Trophoblast cell (in vitro differentiated cells and primary cell): ENCODE results near the gene PECR.

Source experiments
- DNase-seq, 2 donors: peaks; one replicate each; pipeline ENCODE4 v3.0.0-alpha.2; 2016
- H2AFZ ChIP-seq: 2 replicates; pipeline ENCODE4 v1.6.1; 2013; ENCODE audit warnings: low read length, moderate library complexity, mild to moderate bottlenecking; ENCODE audit not compliant: insufficient read depth, poor library complexity
- H2AK5ac ChIP-seq: 2 replicates; pipeline ENCODE4 v1.6.1; 2013; ENCODE audit warnings: mild to moderate bottlenecking, low read length
- H2BK120ac ChIP-seq: 2 replicates; pipeline ENCODE4 v1.6.1; 2013; ENCODE audit warnings: low read length, mild to moderate bottlenecking, moderate library complexity; ENCODE audit not compliant: insufficient read depth, poor library complexity
- H2BK12ac ChIP-seq: 2 replicates; pipeline ENCODE4 v1.6.1; 2013; ENCODE audit warnings: mild to moderate bottlenecking, low read length, moderate library complexity
- H2BK5ac ChIP-seq: 2 replicates; pipeline ENCODE4 v1.6.1; 2013; ENCODE audit warnings: low read length, low read depth, moderate library complexity, mild to moderate bottlenecking; ENCODE audit not compliant: poor library complexity
- H3K14ac ChIP-seq: 2 replicates; pipeline ENCODE4 v1.6.1; 2013; ENCODE audit warnings: mild to moderate bottlenecking, low read length
- H3K18ac ChIP-seq: 2 replicates; pipeline ENCODE4 v1.6.1; 2013; ENCODE audit warnings: mild to moderate bottlenecking, low read length
- H3K23ac ChIP-seq: 2 replicates; pipeline ENCODE4 v1.6.1; 2013; ENCODE audit warnings: low read length
- H3K27ac ChIP-seq: 2 replicates; pipeline ENCODE4 v1.5.1; 2013; ENCODE audit warnings: low read depth, mild to moderate bottlenecking, inconsistent platforms, low read length, moderate library complexity
- H3K27me3 ChIP-seq: 2 replicates; pipeline ENCODE4 v1.6.1; 2013; ENCODE audit warnings: inconsistent platforms, mild to moderate bottlenecking, low read length, moderate library complexity; ENCODE audit not compliant: insufficient read depth
- H3K36me3 ChIP-seq, 2 experiments: 1 replicate in 1 of 2; 2 replicates in 1 of 2; pipeline ENCODE4 v1.6.1; 2013; ENCODE audit warnings: low read length in 2 of 2, mild to moderate bottlenecking in 2 of 2, moderate library complexity in 1 of 2; ENCODE audit not compliant: insufficient read depth in 2 of 2, control insufficient read depth in 1 of 2
- H3K4ac ChIP-seq: 2 replicates; pipeline ENCODE4 v1.6.1; 2013; ENCODE audit warnings: low read depth, mild to moderate bottlenecking, low read length, moderate library complexity
- H3K4me1 ChIP-seq, 2 experiments: 1 replicate in 1 of 2; 2 replicates in 1 of 2; pipeline ENCODE4 v1.6.1; 2013; ENCODE audit warnings: low read length in 2 of 2, mild to moderate bottlenecking in 2 of 2, moderate library complexity in 1 of 2; ENCODE audit not compliant: insufficient read depth in 2 of 2, control insufficient read depth in 1 of 2
- H3K4me2 ChIP-seq: 2 replicates; pipeline ENCODE4 v1.6.1; 2013; ENCODE audit warnings: inconsistent platforms, mild to moderate bottlenecking, low read length, moderate library complexity
- H3K4me3 ChIP-seq: 2 replicates; pipeline ENCODE4 v1.5.1; 2013; ENCODE audit warnings: mild to moderate bottlenecking, low read depth, low read length, inconsistent platforms
- H3K79me1 ChIP-seq: one replicate; pipeline ENCODE4 v1.6.1; 2013; ENCODE audit warnings: low read length
- H3K79me2 ChIP-seq: 2 replicates; pipeline ENCODE4 v1.6.1; 2013; ENCODE audit warnings: low read length, mild to moderate bottlenecking; ENCODE audit not compliant: control insufficient read depth, insufficient read depth, poor library complexity
- H3K9ac ChIP-seq: 2 replicates; pipeline ENCODE4 v1.6.1; 2013; ENCODE audit warnings: mild to moderate bottlenecking, low read length
- H3K9me3 ChIP-seq: 2 replicates; pipeline ENCODE4 v1.6.1; 2013; ENCODE audit warnings: low read depth, mild to moderate bottlenecking, control low read depth, inconsistent platforms, low read length; ENCODE audit not compliant: insufficient read depth
- H4K12ac ChIP-seq: 2 replicates; pipeline ENCODE4 v1.6.1; 2013; ENCODE audit warnings: low read depth, mild to moderate bottlenecking, low read length, moderate library complexity
- H4K8ac ChIP-seq: 2 replicates; pipeline ENCODE4 v1.6.1; 2013; ENCODE audit warnings: low read depth, mild to moderate bottlenecking, low read length, moderate library complexity
- H4K91ac ChIP-seq: one replicate; pipeline ENCODE4 v1.6.1; 2013; ENCODE audit warnings: low read depth, mild to moderate bottlenecking, low read length, moderate library complexity
- WGBS: extraction: QIAGEN DNeasy Blood & Tissue Kit; methylation state at CpG from one replicate; pipeline ENCODE4 v1.1.7; 2013; ENCODE audit warnings: missing lambda C conversion rate; ENCODE audit not compliant: insufficient read length, insufficient coverage; ENCODE audit errors: extremely low coverage; 5-methylcytosine and 5-hydroxymethylcytosine counted together

The PECR gene

GRCh38 chr2:216002693-216003092 is 78.9 kb downstream of the PECR start:
- H3K18ac ChIP-seq = no peak overlapping the region
- H3K9ac ChIP-seq = no peak overlapping the region
- no peak overlapping the region for H2AK5ac ChIP-seq
- peaks cover 8 to 18% of the 10 kb centered on the region in 2 experiments for H3K4me1 ChIP-seq
- no CpG with 5 or more reads among the region's 2 CpGs for WGBS
- H3K4me2 ChIP-seq = no peak overlapping the region
- H3K27me3 ChIP-seq = no peaks in the 10 kb centered on the region
- no peaks in the 10 kb centered on the region for H3K9me3 ChIP-seq
- DNase-seq = no peak
- H3K79me1 ChIP-seq = peaks cover 2% of the 10 kb centered on the region
- H3K36me3 ChIP-seq = peaks cover 2 to 4% of the 10 kb centered on the region in 2 experiments
- peaks cover 3% of the 10 kb centered on the region for H3K79me2 ChIP-seq
- no peak overlapping the region for H3K4ac ChIP-seq
- no peak overlapping the region for H2BK120ac ChIP-seq
- no peak overlapping the region for H4K91ac ChIP-seq
- H2AFZ ChIP-seq = no peak overlapping the region
- H3K14ac ChIP-seq = no peak overlapping the region
- H2BK5ac ChIP-seq = no peak overlapping the region
- no peak overlapping the region for H3K27ac ChIP-seq
- H2BK12ac ChIP-seq = no peak overlapping the region
- H4K12ac ChIP-seq = no peak overlapping the region
- no peak overlapping the region for H3K23ac ChIP-seq
- H3K4me3 ChIP-seq = no peak overlapping the region
- no peak overlapping the region for H4K8ac ChIP-seq

DNA sequence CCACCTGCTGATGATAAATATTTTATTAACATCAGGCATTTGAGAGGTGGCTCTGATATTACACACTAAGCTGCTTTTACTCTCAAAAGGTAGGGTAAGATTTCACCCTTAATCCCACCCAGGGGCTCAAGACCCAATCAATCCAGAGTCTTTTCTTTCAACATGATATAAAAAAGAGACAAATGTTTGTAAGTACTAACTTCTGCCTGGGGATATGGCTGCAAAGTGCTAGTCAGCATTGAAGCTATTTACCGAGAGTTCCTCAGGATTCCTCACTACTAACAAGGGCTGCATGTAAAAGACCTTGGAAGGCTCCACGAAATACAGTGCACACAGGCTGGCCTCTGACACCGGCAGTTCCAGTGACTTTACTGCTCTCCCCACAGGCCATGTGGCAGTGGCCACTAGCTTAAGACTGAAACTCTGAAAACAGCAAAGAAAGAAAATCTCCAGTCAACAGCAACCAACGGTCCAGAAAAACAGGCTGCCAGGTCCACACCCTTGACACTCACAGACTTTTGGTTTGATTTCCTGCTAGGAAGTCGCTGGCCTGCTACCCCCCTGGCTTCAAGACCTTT is 79.4 kb downstream of the PECR start:
- Histone ChIP-seq H2BK120ac (no peak overlapping the region), H3K4ac (no peak overlapping the region), H3K27me3 (no peaks in the 10 kb centered on the region), H3K18ac (no peak overlapping the region), H3K23ac (no peak overlapping the region), H2BK5ac (no peak overlapping the region), H3K36me3 (peaks cover 2 to 4% of the 10 kb centered on the region in 2 experiments), H3K27ac (no peak overlapping the region), H3K4me2 (no peak overlapping the region), H3K14ac (no peak overlapping the region), H3K4me3 (no peak overlapping the region), H3K79me1 (peaks cover 2% of the 10 kb centered on the region), H2AK5ac (no peak overlapping the region), H4K8ac (no peak overlapping the region), H2BK12ac (no peak overlapping the region), H3K4me1 (peaks cover 8 to 18% of the 10 kb centered on the region in 2 experiments), H3K9me3 (no peaks in the 10 kb centered on the region), H3K9ac (no peak overlapping the region), H2AFZ (no peak overlapping the region), H4K12ac (no peak overlapping the region), H3K79me2 (peaks cover 3% of the 10 kb centered on the region), H4K91ac (no peak overlapping the region)
- no CpG with 5 or more reads among the region's 5 CpGs for WGBS
- DNase-seq = no peak

DNA sequence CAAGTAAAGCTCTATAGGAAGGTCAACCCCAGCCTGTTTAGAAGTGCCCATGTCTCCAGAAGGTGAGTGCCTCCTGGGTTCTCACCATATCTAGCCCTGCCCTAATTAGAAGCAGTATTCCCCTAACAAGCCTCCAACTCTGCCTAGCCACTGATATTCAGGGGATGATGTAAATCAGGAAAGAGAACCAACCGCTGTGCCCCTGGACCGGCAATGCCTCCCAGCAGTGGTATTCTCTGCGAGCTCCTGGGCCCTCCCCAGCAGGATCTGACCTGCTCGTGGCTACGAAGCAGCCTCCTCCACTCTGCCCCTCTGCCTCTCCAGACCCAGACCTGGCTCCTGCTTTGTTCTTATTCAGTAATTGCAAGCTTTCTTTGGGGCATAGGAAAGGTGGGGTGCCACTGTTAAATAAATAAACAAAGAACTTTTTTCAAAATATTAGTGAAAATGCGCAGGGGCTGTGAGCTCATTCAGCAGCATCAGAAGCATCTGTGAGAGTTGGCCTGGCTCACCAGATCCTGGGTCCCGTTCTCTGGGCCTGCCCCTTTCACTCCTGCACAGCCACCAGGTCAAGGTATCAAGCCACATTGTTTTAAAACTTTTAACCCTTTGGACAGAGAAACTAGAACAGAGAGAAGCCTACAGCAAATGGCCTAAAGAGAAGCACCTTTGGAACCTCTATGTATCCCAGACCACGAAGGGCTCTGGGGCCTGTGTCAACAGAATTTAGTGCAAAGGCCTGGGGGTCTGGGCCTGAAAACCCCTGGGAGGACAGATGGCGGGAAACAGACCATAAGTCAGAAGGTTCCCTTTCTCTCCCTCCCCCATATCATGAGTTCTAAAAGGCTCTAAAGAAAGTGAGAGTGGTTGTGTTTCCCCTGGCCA is 80.2 kb downstream of the PECR start:
- no peak overlapping the region for H3K14ac ChIP-seq
- no peak overlapping the region for H4K12ac ChIP-seq
- no peak overlapping the region for H3K4me3 ChIP-seq
- no peaks in the 10 kb centered on the region for H3K9me3 ChIP-seq
- H3K27ac ChIP-seq = no peak overlapping the region
- no peak overlapping the region for H4K91ac ChIP-seq
- H3K79me2 ChIP-seq = peaks cover 3% of the 10 kb centered on the region
- no peak for DNase-seq
- H4K8ac ChIP-seq = no peak overlapping the region
- no peak overlapping the region for H2BK12ac ChIP-seq
- H3K4me1 ChIP-seq = peaks cover 8 to 12% of the 10 kb centered on the region in 2 experiments
- no peak overlapping the region for H2BK5ac ChIP-seq
- no peak overlapping the region for H3K9ac ChIP-seq
- peaks cover 2% of the 10 kb centered on the region for H3K79me1 ChIP-seq
- no peak overlapping the region for H3K4ac ChIP-seq
- no peaks in the 10 kb centered on the region for H3K27me3 ChIP-seq
- H3K4me2 ChIP-seq = no peak overlapping the region
- no peak overlapping the region for H2AFZ ChIP-seq
- H2AK5ac ChIP-seq = no peak overlapping the region
- H3K23ac ChIP-seq = no peak overlapping the region
- no CpG with 5 or more reads among the region's 9 CpGs for WGBS
- H3K36me3 ChIP-seq = peaks cover 3 to 4% of the 10 kb centered on the region in 2 experiments
- H3K18ac ChIP-seq = no peak overlapping the region
- H2BK120ac ChIP-seq = no peak overlapping the region

GRCh38 chr2:215998636-215999035 is 83.0 kb downstream of the PECR start:
- WGBS = no CpG with 5 or more reads among the region's 2 CpGs

More at GRCh38 chr2:215998636-215999035, 83.0 kb downstream of the PECR start:
- Histone ChIP-seq H3K79me2 (peaks cover 3% of the 10 kb centered on the region), H2BK12ac (no peak overlapping the region), H3K36me3 (peaks cover 3 to 6% of the 10 kb centered on the region in 2 experiments), H4K91ac (no peak overlapping the region), H3K14ac (no peak overlapping the region), H3K9me3 (no peaks in the 10 kb centered on the region), H4K8ac (no peak overlapping the region), H3K4me1 (peaks cover 8% of the 10 kb centered on the region in 2 experiments), H3K4ac (no peak overlapping the region), H2BK120ac (no peak overlapping the region), H4K12ac (no peak overlapping the region), H3K18ac (no peak overlapping the region), H2AK5ac (no peak overlapping the region), H3K23ac (no peak overlapping the region), H3K4me3 (no peak overlapping the region), H3K79me1 (no peaks in the 10 kb centered on the region), H2BK5ac (no peak overlapping the region), H3K27ac (no peak overlapping the region), H3K9ac (no peak overlapping the region), H3K27me3 (no peaks in the 10 kb centered on the region), H3K4me2 (no peak overlapping the region), H2AFZ (no peak overlapping the region)
- no peak for DNase-seq
